ENCODE measurements around the gene TTC28.
"Not testable (repeated sequence)": the region's sequence is repeated elsewhere in the genome, so short reads cannot be mapped to it uniquely, and the experiment has no call there.

Gene TTC28

GRCh38 chr22:28480000-28480715, 199.5 kb downstream of the TTC28 start:
- DNase-seq = no peak

- no peak for DNase-seq
Measured at GRCh38 chr22:28478564-28478963, 201.1 kb downstream of the TTC28 start.

GRCh38 chr22:28477556-28477955, 202.1 kb downstream of the TTC28 start:
- no peak for DNase-seq

GRCh38 chr22:28474330-28474729, 205.3 kb downstream of the TTC28 start:
- DNase-seq = no peak

GRCh38 chr22:28473258-28473657, 206.4 kb downstream of the TTC28 start:
- no peak for DNase-seq

GRCh38 chr22:28467055-28467454, 212.6 kb downstream of the TTC28 start:
- DNase-seq = not testable (repeated sequence)

DNA sequence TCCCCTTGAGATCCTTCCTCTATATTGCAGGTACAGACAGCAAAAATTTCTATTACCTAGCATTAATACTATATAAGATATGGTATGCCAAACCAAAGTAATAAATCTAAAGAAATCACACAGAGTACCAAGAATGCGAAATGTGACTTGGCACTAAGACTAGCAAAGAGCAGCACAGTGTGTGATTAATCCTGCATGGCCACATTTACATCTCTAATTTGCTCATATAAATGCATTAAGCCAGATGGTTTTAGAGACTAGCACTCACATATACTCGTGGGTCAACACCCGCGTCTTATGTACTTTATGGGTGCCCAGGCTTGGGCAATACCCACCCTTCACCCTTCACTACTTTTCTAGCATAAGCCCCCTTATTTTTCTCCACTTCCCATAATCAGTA, 213.2 kb downstream of the TTC28 start:
- DNase-seq = no peak

GRCh38 chr22:28465841-28466240, 213.8 kb downstream of the TTC28 start:
- no peak for DNase-seq

DNA sequence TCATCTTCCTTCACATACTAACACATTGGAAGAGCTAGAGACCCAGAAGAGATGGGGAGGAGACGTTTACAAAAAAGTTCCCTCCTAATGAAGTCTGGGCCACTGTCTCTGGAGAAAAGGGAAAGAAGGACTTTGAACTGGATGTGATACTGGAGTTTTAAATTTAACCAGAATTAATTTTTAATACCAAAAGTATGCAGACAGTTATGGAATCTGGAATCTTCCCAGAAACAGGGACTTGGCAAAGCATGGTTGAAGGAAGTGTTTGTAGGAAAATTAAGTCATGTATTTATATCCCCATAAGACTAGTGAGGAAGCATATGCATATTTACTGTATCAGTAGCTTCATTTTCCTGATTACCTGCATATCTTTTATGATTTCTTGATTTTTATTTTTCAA, 215.5 kb downstream of the TTC28 start:
- DNase-seq = no peak

GRCh38 chr22:28463408-28463807, 216.2 kb downstream of the TTC28 start:
- not testable (repeated sequence) for DNase-seq

DNA sequence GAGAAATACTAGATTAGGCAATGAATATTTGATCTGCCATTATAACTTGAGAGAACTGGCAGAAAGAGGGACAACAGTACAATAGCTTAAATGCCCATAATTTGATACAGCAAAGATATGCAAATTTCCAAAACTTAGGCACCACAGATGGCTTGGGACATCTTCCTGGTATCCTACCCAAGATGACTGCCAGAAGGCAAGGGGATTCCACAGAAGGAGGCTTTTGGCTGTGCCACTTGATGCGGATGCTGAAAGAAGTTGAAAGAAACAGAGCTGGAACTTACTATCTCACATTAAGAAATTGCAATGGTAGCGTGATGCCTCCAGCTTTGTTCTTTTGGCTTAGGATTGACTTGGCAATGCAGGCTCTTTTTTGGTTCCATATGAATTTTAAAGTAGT, 216.7 kb downstream of the TTC28 start:
- no peak for DNase-seq

DNA sequence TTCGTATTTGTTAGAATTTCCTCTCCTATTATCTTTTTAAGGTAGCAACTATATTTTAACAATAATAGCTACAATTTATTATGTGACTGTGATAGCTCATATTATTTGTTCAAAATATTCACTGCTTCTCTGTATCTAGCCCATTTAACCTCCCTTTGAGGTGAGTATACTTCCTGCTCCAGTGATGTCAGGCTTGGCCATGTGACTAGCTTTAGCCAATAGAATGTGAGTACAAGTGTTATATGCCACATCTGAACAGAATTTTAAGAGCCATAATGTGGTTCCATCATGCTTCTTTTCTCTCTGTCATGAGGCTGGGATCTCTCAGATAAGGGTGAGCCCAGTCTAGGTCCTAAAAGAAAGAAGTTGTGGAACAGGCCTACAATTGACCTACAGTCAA, 217.6 kb downstream of the TTC28 start:
- no peak for DNase-seq

GRCh38 chr22:28454431-28455064, 225.1 kb downstream of the TTC28 start:
- DNase-seq = no peak

- DNase-seq = no peak
Measured at GRCh38 chr22:28450109-28450508, 229.5 kb downstream of the TTC28 start.

GRCh38 chr22:28449041-28449440, 230.6 kb downstream of the TTC28 start:
- no peak for DNase-seq

- DNase-seq = no peak
Measured at GRCh38 chr22:28448625-28449024, 231.0 kb downstream of the TTC28 start.

DNA sequence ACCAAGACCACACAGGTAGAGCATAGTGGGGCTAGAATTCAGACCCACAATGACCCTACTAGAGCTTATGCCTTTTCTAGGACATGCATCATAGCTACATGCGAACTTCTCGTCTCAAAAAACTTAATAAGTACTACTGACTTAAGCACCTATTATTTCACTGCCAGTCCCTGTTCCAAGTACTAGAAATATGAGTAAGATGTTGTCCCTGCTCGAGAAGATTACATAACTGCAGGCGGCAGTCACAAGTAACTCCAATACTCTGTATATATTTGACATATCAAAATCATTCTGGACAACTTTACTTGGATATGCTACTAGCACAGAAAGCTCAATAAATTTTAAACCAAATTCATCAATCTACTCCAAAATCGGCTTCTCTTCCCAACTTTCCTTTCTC, 235.0 kb downstream of the TTC28 start:
- DNase-seq = no peak

DNA sequence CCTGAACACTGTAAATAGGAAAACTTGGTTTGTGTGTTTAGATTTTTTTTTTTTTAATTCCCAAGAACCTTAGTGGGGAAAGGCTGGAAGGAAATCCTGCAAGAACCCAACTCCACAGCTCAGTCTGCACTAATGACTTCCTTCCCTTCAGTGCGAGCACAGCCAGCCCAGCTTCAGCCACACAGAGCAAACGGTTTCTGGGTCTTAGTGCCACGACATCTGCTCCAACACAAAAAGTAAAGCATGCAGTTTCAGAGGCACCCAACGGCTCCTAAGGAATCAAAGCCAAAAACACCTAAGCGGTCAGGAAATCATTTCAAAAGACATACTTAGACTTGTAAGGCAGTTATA, 236.1 kb downstream of the TTC28 start:
- DNase-seq = no peak

GRCh38 chr22:28442711-28443525, 236.7 kb downstream of the TTC28 start:
- no peak for DNase-seq

DNA sequence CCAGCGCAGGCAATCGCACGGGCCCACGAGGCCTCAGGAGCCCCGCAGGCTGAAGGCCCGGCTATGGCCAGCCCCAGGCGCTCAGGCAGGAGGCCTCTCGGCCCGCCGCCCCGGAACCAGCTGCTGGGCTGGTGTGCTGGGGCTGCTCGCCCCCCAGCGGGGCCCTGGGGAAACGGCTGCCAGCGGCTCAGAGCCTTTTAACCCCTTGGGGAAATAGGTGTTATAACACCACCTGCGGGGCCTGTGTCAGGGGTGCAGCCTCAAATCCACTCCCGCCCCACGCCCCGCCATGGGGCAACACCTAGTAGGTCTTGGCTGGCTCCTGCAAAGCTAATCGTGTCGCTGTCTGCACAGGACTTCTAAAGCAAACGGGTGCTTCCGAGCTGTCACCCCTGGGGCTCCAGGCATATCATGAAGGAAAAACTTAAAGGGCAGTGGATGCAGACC, 237.4 kb downstream of the TTC28 start:
- peak; percentile 68 for DNase-seq

GRCh38 chr22:28441720-28442263, 237.8 kb downstream of the TTC28 start:
- no peak for DNase-seq

DNA sequence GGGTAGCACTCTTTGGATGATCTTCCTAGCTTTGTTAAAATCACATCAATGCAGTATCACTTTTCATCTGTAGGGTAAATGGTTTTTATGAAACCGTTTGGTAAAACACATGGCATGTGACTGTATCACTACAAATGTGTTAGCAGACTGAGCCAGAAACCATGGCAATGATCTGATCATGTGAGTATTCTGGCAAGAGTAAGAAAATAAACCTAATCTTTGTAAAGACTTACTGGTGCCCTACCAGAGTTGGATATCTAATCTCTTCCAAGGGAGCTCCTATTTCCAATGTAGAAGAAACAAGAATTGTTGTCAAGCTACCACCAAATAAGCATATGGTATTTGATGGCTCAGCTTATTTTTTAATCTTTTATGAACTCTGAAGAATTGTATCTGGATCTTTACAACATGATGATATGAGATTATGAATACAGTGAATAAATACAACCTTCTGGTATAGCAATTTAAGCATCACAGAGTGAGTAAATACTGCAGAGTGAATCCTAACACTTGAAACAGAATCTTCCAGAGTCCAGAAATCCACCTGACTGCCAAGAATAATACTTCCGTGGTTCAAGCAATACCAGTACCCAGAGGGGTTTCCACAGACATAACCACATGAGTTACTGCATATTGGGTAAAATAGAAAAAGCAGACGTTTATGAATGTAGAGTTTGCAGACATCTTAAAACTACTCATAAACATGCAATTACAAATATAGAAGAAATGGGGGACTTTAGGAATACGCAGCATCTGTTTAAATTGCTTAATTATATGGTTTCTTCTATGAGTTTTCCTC, 238.8 kb downstream of the TTC28 start:
- DNase-seq = no peak
